ENCODE results near the gene CDKN3. TPM values are rescaled to one million over a fixed set of nuclear protein-coding genes. Genes with fewer than 3 reads are reported as not detected.

CDKN3 gene
- 67.7 to 78.3 TPM (median 76.7 TPM) in 5 replicates for total RNA-seq (2022; extraction: Qiagen RNA extraction)

GRCh38 chr14:54396493-54397335 is at the start of gene CDKN3:
TSS of gene CDKN3 (plus strand) at chr14:54397007. CDS start at chr14:54397069, 62 bp downstream.

GRCh38 chr14:54440873-54441868 is 44.4 kb downstream of the CDKN3 start, which contains the start of gene CNIH1:
TSS of gene CNIH1 (minus strand) at chr14:54441374. CDS start at chr14:54441327, 47 bp downstream.

Other genes starting within 250 kb of the CDKN3 start
- gene CNIH1, start 44.4 kb downstream of the CDKN3 start, total RNA-seq (2022; extraction: Qiagen RNA extraction), result 241 to 328 TPM (median 247 TPM) in 5 replicates
- 33.4 to 93.4 TPM (median 42.3 TPM) in 5 replicates for gene GMFB, start 92.0 kb downstream of the CDKN3 start, total RNA-seq (2022; extraction: Qiagen RNA extraction)
- gene CGRRF1, start 112.9 kb downstream of the CDKN3 start, total RNA-seq (2022; extraction: Qiagen RNA extraction), result 18.4 to 21.4 TPM (median 19.0 TPM) in 5 replicates
- 11.8 to 13.3 TPM (median 12.7 TPM) in 5 replicates for gene SAMD4A, start 170.1 kb downstream of the CDKN3 start, total RNA-seq (2022; extraction: Qiagen RNA extraction)